H1 (cell line): Measurements from ENCODE around the gene ASB8. TPM values are rescaled to one million over a fixed set of nuclear protein-coding genes. Genes with fewer than 3 reads are reported as not detected.

Experiments
- CTCF ChIA-PET: fragments of 300-600 bp; sonication (Branson Sonifier 250); formaldehyde crosslinking; loops from one replicate; lab custom pipeline; 2021; ENCODE audit not compliant: partially characterized antibody; lab: Charles Lee
- POLR2A ChIA-PET: fragments of 300-600 bp; sonication (Branson Sonifier 250); formaldehyde crosslinking; loops from one replicate; lab custom pipeline; 2021; ENCODE audit warnings: inconsistent platforms; ENCODE audit not compliant: partially characterized antibody; lab: Charles Lee
- DNase-seq, 2 experiments: peaks; one replicate each; pipeline versions ENCODE4 v3.0.0 to v3.0.0-alpha.2; 2010 to 2022; ENCODE audit warnings: low spot score in 2 of 2, low read depth in 1 of 2, mixed read lengths in 1 of 2
- FAIRE-seq: peaks from 2 replicates; lab custom pipeline; 2011; peaks lifted over from hg19 to GRCh38; lab: Jason Lieb, UNC
- H2AFZ ChIP-seq: 2 replicates; pipeline ENCODE4 v1.8.1; 2012; ENCODE audit warnings: low read length, inconsistent platforms
- H2AK5ac ChIP-seq: 2 replicates; pipeline ENCODE4 v1.6.1; 2013; ENCODE audit warnings: low read depth, low read length
- H2BK120ac ChIP-seq: replicated peaks from 2 replicates; pipeline ENCODE3; 2013; ENCODE audit warnings: low read depth, low read length, inconsistent platforms
- H2BK12ac ChIP-seq: 2 replicates; pipeline ENCODE4 v1.6.1; 2013; ENCODE audit warnings: low read depth, low read length
- H2BK15ac ChIP-seq: 2 replicates; pipeline ENCODE4 v1.6.1; 2013; ENCODE audit warnings: low read length
- H2BK20ac ChIP-seq: 2 replicates; pipeline ENCODE4 v1.6.1; 2013; ENCODE audit warnings: low read length
- H2BK5ac ChIP-seq: 2 replicates; pipeline ENCODE4 v1.6.1; 2013; ENCODE audit warnings: low read depth, low read length
- H3K14ac ChIP-seq: 2 replicates; pipeline ENCODE4 v1.6.1; 2013; ENCODE audit warnings: inconsistent platforms; ENCODE audit not compliant: insufficient read length
- H3K18ac ChIP-seq: 2 replicates; pipeline ENCODE4 v1.6.1; 2013; ENCODE audit warnings: low read length; ENCODE audit errors: extremely low read depth
- H3K23ac ChIP-seq: 2 replicates; pipeline ENCODE4 v1.6.1; 2013; ENCODE audit warnings: inconsistent platforms; ENCODE audit not compliant: insufficient read length
- H3K23me2 ChIP-seq: 2 replicates; pipeline ENCODE4 v1.6.1; 2013; ENCODE audit warnings: low read depth, low read length
- H3K27ac ChIP-seq: 2 replicates; pipeline ENCODE4 v1.6.1; 2011; ENCODE audit warnings: low read depth, low read length, inconsistent platforms
- H3K27me3 ChIP-seq, 4 experiments: replicated peaks in 1 of 4; 1 replicate in 1 of 4; 2 replicates in 3 of 4; pipeline versions ENCODE4 v1.6.1 to v1.8.1; 2011 to 2013; ENCODE audit warnings: low read length in 3 of 4, mild to moderate bottlenecking in 3 of 4, inconsistent platforms in 2 of 4, mixed read lengths in 2 of 4, moderate library complexity in 1 of 4; ENCODE audit not compliant: control insufficient read depth in 3 of 4, insufficient read depth in 3 of 4; ENCODE audit errors: extremely low read depth in 1 of 4
- H3K36me3 ChIP-seq, 4 experiments: 2 replicates each; pipeline versions ENCODE4 v1.6.1 to v1.8.1; 2011 to 2013; ENCODE audit warnings: mild to moderate bottlenecking in 4 of 4, low read length in 3 of 4, moderate library complexity in 2 of 4, control low read depth in 1 of 4, inconsistent platforms in 1 of 4; ENCODE audit not compliant: insufficient read depth in 4 of 4, control insufficient read depth in 2 of 4
- H3K4ac ChIP-seq: replicated peaks from 2 replicates; pipeline ENCODE3; 2013; ENCODE audit warnings: low read length, low read depth, mixed read lengths, inconsistent platforms; ENCODE audit not compliant: insufficient read length
- H3K4me1 ChIP-seq, 4 experiments: replicated peaks in 1 of 4; 1 replicate in 1 of 4; 2 replicates in 3 of 4; pipeline versions ENCODE4 v1.6.1 to v1.8.1; 2011 to 2013; ENCODE audit warnings: low read length in 3 of 4, inconsistent platforms in 2 of 4, mixed read lengths in 1 of 4; ENCODE audit not compliant: insufficient read depth in 4 of 4, control insufficient read depth in 3 of 4
- H3K4me2 ChIP-seq, 2 experiments: 2 replicates each; pipeline versions ENCODE4 v1.6.1 to v1.8.1; 2011 to 2013; ENCODE audit warnings: low read depth in 2 of 2, low read length in 2 of 2, control low read depth in 1 of 2, inconsistent platforms in 1 of 2, mild to moderate bottlenecking in 1 of 2; ENCODE audit not compliant: insufficient read depth in 1 of 2
- H3K4me3 ChIP-seq, 4 experiments: fragments of 200-600, 300-600 bp in 1 of 4; sonication (generic), shearing (Covaris generic), sonication (Bioruptor Twin) in 1 of 4; 2 replicates each; pipeline versions ENCODE4 v1.5.1 to v1.8.1; 2011 to 2016; ENCODE audit warnings: low read length in 4 of 4, low read depth in 3 of 4, control low read depth in 2 of 4, inconsistent platforms in 2 of 4, mild to moderate bottlenecking in 2 of 4, mixed read lengths in 1 of 4, moderate library complexity in 1 of 4; ENCODE audit not compliant: insufficient read depth in 2 of 4; ENCODE audit errors: extremely low read depth in 1 of 4
- H3K56ac ChIP-seq: replicated peaks from 2 replicates; pipeline ENCODE3; 2013; ENCODE audit warnings: low read depth, mild to moderate bottlenecking, mixed read lengths, low read length, inconsistent platforms; ENCODE audit not compliant: insufficient read length
- H3K79me1 ChIP-seq: 2 replicates; pipeline ENCODE4 v1.6.1; 2013; ENCODE audit warnings: low read depth, low read length, control low read depth
- H3K79me2 ChIP-seq, 2 experiments: 2 replicates each; pipeline versions ENCODE4 v1.6.1 to v1.8.1; 2012 to 2013; ENCODE audit warnings: low read length in 2 of 2, mild to moderate bottlenecking in 2 of 2, inconsistent platforms in 1 of 2; ENCODE audit not compliant: insufficient read depth in 2 of 2, control insufficient read depth in 1 of 2
- H3K9ac ChIP-seq, 4 experiments: replicated peaks in 1 of 4; 1 replicate in 1 of 4; 2 replicates in 3 of 4; pipeline versions ENCODE4 v1.6.1 to v1.8.1; 2011 to 2013; ENCODE audit warnings: low read depth in 3 of 4, low read length in 3 of 4, control low read depth in 2 of 4, mild to moderate bottlenecking in 2 of 4, moderate library complexity in 2 of 4, inconsistent platforms in 1 of 4; ENCODE audit errors: extremely low read depth in 1 of 4
- H3K9me3 ChIP-seq, 2 experiments: 2 replicates each; pipeline versions ENCODE4 v1.6.1 to v1.8.1; 2012 to 2013; ENCODE audit warnings: mild to moderate bottlenecking in 2 of 2, moderate library complexity in 2 of 2, control low read depth in 1 of 2, inconsistent platforms in 1 of 2, low read depth in 1 of 2, low read length in 1 of 2, mixed read lengths in 1 of 2; ENCODE audit not compliant: insufficient read depth in 2 of 2
- H4K20me1 ChIP-seq, 2 experiments: replicated peaks in 1 of 2; 2 replicates each; pipeline versions ENCODE3 to v1.8.1; 2011 to 2013; ENCODE audit warnings: inconsistent platforms in 2 of 2, low read length in 2 of 2, mild to moderate bottlenecking in 1 of 2; ENCODE audit not compliant: insufficient read depth in 2 of 2, control insufficient read depth in 1 of 2
- H4K5ac ChIP-seq: 2 replicates; pipeline ENCODE4 v1.6.1; 2013; ENCODE audit warnings: low read length, low read depth, mixed read lengths, inconsistent platforms; ENCODE audit not compliant: insufficient read length
- H4K8ac ChIP-seq: 2 replicates; pipeline ENCODE4 v1.8.0; 2013; ENCODE audit warnings: mild to moderate bottlenecking, moderate library complexity, low read length, inconsistent platforms; ENCODE audit not compliant: insufficient read depth; ENCODE audit errors: extremely low read depth
- H4K91ac ChIP-seq: replicated peaks from 2 replicates; pipeline ENCODE3; 2013; ENCODE audit warnings: low read length, mixed read lengths, inconsistent platforms; ENCODE audit not compliant: insufficient read length
- FOSL1 ChIP-seq: IDR thresholded peaks from 2 replicates; pipeline ENCODE4 v1.6.1; 2011; ENCODE audit warnings: mild to moderate bottlenecking, low read depth, low read length, moderate library complexity; ENCODE audit not compliant: insufficient read depth
- JUN ChIP-seq: IDR thresholded peaks from 2 replicates; pipeline ENCODE4 v1.6.1; 2011; ENCODE audit warnings: low read depth, mild to moderate bottlenecking, improper control_type of control experiment, low read length
- KDM5A ChIP-seq: fragments of 200-600 bp; IDR thresholded peaks from 2 replicates; pipeline ENCODE4 v1.7.1; 2012; ENCODE audit warnings: mild to moderate bottlenecking, low read length, inconsistent platforms, mixed read lengths
- MAFK ChIP-seq: IDR thresholded peaks from 2 replicates; pipeline ENCODE4 v1.6.1; 2012; ENCODE audit warnings: low read depth, mild to moderate bottlenecking, improper control_type of control experiment, low read length
- NRF1 ChIP-seq: IDR thresholded peaks from 2 replicates; pipeline ENCODE4 v1.6.1; 2011; ENCODE audit warnings: mild to moderate bottlenecking, low read depth, low read length, improper control_type of control experiment
- SP2 ChIP-seq: IDR thresholded peaks from 2 replicates; pipeline ENCODE4 v1.6.1; 2012; ENCODE audit warnings: mild to moderate bottlenecking, low read length, inconsistent platforms
- SP4 ChIP-seq: IDR thresholded peaks from 2 replicates; pipeline ENCODE4 v1.6.1; 2012; ENCODE audit warnings: low read length, inconsistent platforms
- TCF12 ChIP-seq: IDR thresholded peaks from 2 replicates; pipeline ENCODE4 v1.6.1; 2011; ENCODE audit warnings: low read depth, mild to moderate bottlenecking, low read length
- WGBS, 2 experiments: shearing (Covaris generic) in 1 of 2; methylation state at CpG; one replicate each; pipeline versions ENCODE4 v1.1.6 to v1.1.7; 2013 to 2015; ENCODE audit warnings: low lambda C conversion rate in 2 of 2, mixed read lengths in 2 of 2, inconsistent platforms in 1 of 2, low coverage in 1 of 2, missing lambda C conversion rate in 1 of 2; ENCODE audit not compliant: insufficient replicate concordance in 2 of 2, insufficient coverage in 1 of 2, insufficient read length in 1 of 2; ENCODE audit errors: extremely low coverage in 1 of 2, missing lambda C conversion rate in 1 of 2; 5-methylcytosine and 5-hydroxymethylcytosine counted together
- polyA plus RNA-seq, 7 experiments: library from polyadenylated mRNA; depleted of rRNA in 3 of 7; stranded (reverse) in 5 of 7; unstranded in 2 of 7; fragments of >200 nt in 5 of 7; fragments of 200-250 nt in 2 of 7; gene quantifications; 1 replicate in 5 of 7; 2 replicates in 1 of 7; 4 replicates in 1 of 7; pipeline versions ENCODE4 v1.2.1 to v1.2.3, GENCODE V29; 2011 to 2013; ENCODE audit warnings: missing spikeins in 2 of 7, mixed read lengths in 2 of 7
- total RNA-seq: library from RNA; stranded (reverse); fragmentation: NEBNext Ultra II Directional; extraction: Animal tissue kit (Norgen Biotek cat#: 25700); gene quantifications from 2 replicates; pipeline ENCODE4 v1.2.1, GENCODE V29; 2021

The ASB8 gene
- total and polyA plus RNA-seq, 2 of the 8 experiments (the other 6 are each of a cell fraction or from before 2014, with no cell fraction given), result 3.8 to 8.3 TPM

GRCh38 chr12:48123169-48123568, 34.1 kb downstream of the ASB8 start:
- Histone ChIP-seq H3K9ac (no peak overlapping the region), H3K27me3 (no peaks in the 10 kb centered on the region), H3K4ac (no peak overlapping the region), H2BK20ac (no peak overlapping the region), H3K14ac (no peak overlapping the region), H3K18ac (no peak overlapping the region), H2BK5ac (no peak overlapping the region), H4K5ac (no peak overlapping the region), H3K4me3 (no peak overlapping the region), H2AFZ (no peak overlapping the region), H2BK120ac (no peak overlapping the region), H4K20me1 (peaks cover 0 to 4% of the 10 kb centered on the region in 2 experiments), H3K23me2 (peaks cover 2% of the 10 kb centered on the region; the same call in 1 of the 2 replicates), H4K8ac (no peak overlapping the region), H2BK15ac (no peak overlapping the region), H4K91ac (no peak overlapping the region), H3K79me1 (peaks cover 3% of the 10 kb centered on the region; the same call in 1 of the 2 replicates), H3K79me2 (peaks cover 6 to 26% of the 10 kb centered on the region in 2 experiments; a peak in 3 of 4 replicates), H2BK12ac (no peak overlapping the region), H3K56ac (no peak overlapping the region), H3K36me3 (peaks cover 7 to 45% (median 36%) of the 10 kb centered on the region in 4 experiments), H3K23ac (no peak overlapping the region), H3K27ac (no peak overlapping the region), H3K4me1 (peaks cover 0 to 7% (median 2%) of the 10 kb centered on the region in 4 experiments; a peak in 2 of 7 replicates), H3K4me2 (no peak overlapping the region), H2AK5ac (no peak overlapping the region), H3K9me3 (no peaks in the 10 kb centered on the region)
- CTCF ChIA-PET, result no interaction called here
- WGBS, 2 experiments, result 86% methylated on average over 4 of the region's 4 CpGs; no CpG with 5 or more reads in 1 of the 2 experiments
- POLR2A ChIA-PET, result no interaction called here
- TF ChIP-seq MAFK (no peak), FOSL1 (no peak), TCF12 (no peak), NRF1 (no peak), KDM5A (no peak), SP4 (no peak), JUN (no peak), SP2 (no peak)
- DNase-seq (no peak), FAIRE-seq (no peak)
